ENCODE data around the gene COL9A1. TPM values are rescaled to one million over a fixed set of nuclear protein-coding genes. Genes with fewer than 3 reads are reported as not detected.

Gene COL9A1
- 1 to 10 TPM; 5.8 to 10.0 TPM for total RNA-seq
- polyA plus RNA-seq (2013, experiment 1 of 2) = 21.2 TPM
- 17.2 TPM for polyA plus RNA-seq (2013, experiment 2 of 2)
- long read RNA-seq, experiment 1, partial matches to known transcripts = 5 of 7 reads
- long read RNA-seq, experiment 1, other reads (novel, unspliced or antisense) = 2 of 7 reads
- long read RNA-seq, experiment 2, transcript COL9A1-201 (32 exons, 3,051 nt) = major isoform, 15 of 30 reads
- long read RNA-seq, experiment 2, partial matches to known transcripts = 3 of 30 reads
- long read RNA-seq, experiment 2, other reads (novel, unspliced or antisense) = 12 of 30 reads
- long read RNA-seq, experiment 3, transcript COL9A1-201 (32 exons, 3,051 nt) = major isoform, 22 of 34 reads
- long read RNA-seq, experiment 3, partial matches to known transcripts = 2 of 34 reads
- long read RNA-seq, experiment 3, other reads (novel, unspliced or antisense) = 10 of 34 reads
- long read RNA-seq, experiment 4, partial matches to known transcripts = 1 of 5 reads
- long read RNA-seq, experiment 4, other reads (novel, unspliced or antisense) = 1 of 5 reads

- Histone ChIP-seq H3K9ac (ENCODE audit: extremely low read depth, low read length, poor library complexity, severe bottlenecking) (no peak within 1 kb of the TSS), H3K27me3 (ENCODE audit: control insufficient read depth, insufficient read depth, low read length, poor library complexity, severe bottlenecking) (peaks cover 3% of the 10 kb centered on the region), H3K4me1 (ENCODE audit: control insufficient read depth, insufficient read depth, low read length) (no peaks in the 10 kb centered on the region), H3K4me3 (ENCODE audit: low read length) (no peak within 1 kb of the TSS), H3K36me3 (ENCODE audit: control insufficient read depth, insufficient read depth, low read length) (no peaks in the 10 kb centered on the region), H3K9me3 (ENCODE audit: control insufficient read depth, low read length) (no peaks in the 10 kb centered on the region), H3K27ac (ENCODE audit: low read depth, low read length) (no peak within 1 kb of the TSS)
- no peak within 1 kb of the TSS for H3K4me3 Mint-ChIP-seq
- no peak for TF ChIP-seq CTCF (conservative IDR thresholded peaks at IDR 0.05)
- no peaks in the 10 kb centered on the region for H3K36me3 Mint-ChIP-seq (ENCODE audit: low read depth)
- H3K27ac Mint-ChIP-seq = no peak within 1 kb of the TSS
- no peak for DNase-seq
- no peaks in the 10 kb centered on the region for H3K9me3 Mint-ChIP-seq
- no peaks in the 10 kb centered on the region for H3K4me1 Mint-ChIP-seq
- H3K27me3 Mint-ChIP-seq (ENCODE audit: insufficient read depth) = peaks cover 2% of the 10 kb centered on the region
- 84 to 100% methylated on average over 1 to 5 of the region's 5 CpGs for WGBS, 2 experiments (ENCODE audit: insufficient coverage in 1 of 2, insufficient read length in 1 of 2)
These were observed at the start of gene COL9A1 for GRCh38 chr6:70303034-70303525. Gene COL9A1, minus strand, starts transcription at chr6:70303084. Its CDS starts 160 bp downstream, at chr6:70302924.

- TF ChIP-seq CTCF (conservative IDR thresholded peaks at IDR 0.05) = no peak
- no peak overlapping the region for H3K9ac ChIP-seq (ENCODE audit: extremely low read depth, low read length, poor library complexity, severe bottlenecking)
- H3K27ac Mint-ChIP-seq = no peak overlapping the region
- no peak overlapping the region for H3K27ac ChIP-seq (ENCODE audit: low read depth, low read length)
- H3K4me1 Mint-ChIP-seq = peaks cover 12% of the 10 kb centered on the region
- H3K9me3 ChIP-seq (ENCODE audit: control insufficient read depth, low read length) = no peaks in the 10 kb centered on the region
- H3K36me3 ChIP-seq (ENCODE audit: control insufficient read depth, insufficient read depth, low read length) = no peaks in the 10 kb centered on the region
- no peak for DNase-seq
- no peaks in the 10 kb centered on the region for H3K9me3 Mint-ChIP-seq
- H3K27me3 Mint-ChIP-seq (ENCODE audit: insufficient read depth) = no peaks in the 10 kb centered on the region
- no peaks in the 10 kb centered on the region for H3K27me3 ChIP-seq (ENCODE audit: control insufficient read depth, insufficient read depth, low read length, poor library complexity, severe bottlenecking)
- H3K4me1 ChIP-seq (ENCODE audit: control insufficient read depth, insufficient read depth, low read length) = no peaks in the 10 kb centered on the region
- H3K4me3 Mint-ChIP-seq = no peak overlapping the region
- H3K4me3 ChIP-seq (ENCODE audit: low read length) = no peak overlapping the region
- WGBS, 2 experiments (ENCODE audit: insufficient coverage in 1 of 2, insufficient read length in 1 of 2) = 72 to 78% methylated on average over 3 to 4 of the region's 4 CpGs
- H3K36me3 Mint-ChIP-seq (ENCODE audit: low read depth) = no peaks in the 10 kb centered on the region
These were observed 48.6 kb upstream of the COL9A1 start for GRCh38 chr6:70351461-70351860.

GRCh38 chr6:70345619-70346018, 42.7 kb upstream of the COL9A1 start:
- H3K4me3 Mint-ChIP-seq = no peak overlapping the region
- H3K27me3 ChIP-seq (ENCODE audit: control insufficient read depth, insufficient read depth, low read length, poor library complexity, severe bottlenecking) = no peaks in the 10 kb centered on the region
- H3K4me3 ChIP-seq (ENCODE audit: low read length) = no peak overlapping the region
- no peaks in the 10 kb centered on the region for H3K27me3 Mint-ChIP-seq (ENCODE audit: insufficient read depth)
- H3K9me3 ChIP-seq (ENCODE audit: control insufficient read depth, low read length) = no peaks in the 10 kb centered on the region
- no peaks in the 10 kb centered on the region for H3K9me3 Mint-ChIP-seq
- H3K36me3 ChIP-seq (ENCODE audit: control insufficient read depth, insufficient read depth, low read length) = no peaks in the 10 kb centered on the region
- H3K27ac Mint-ChIP-seq = no peak overlapping the region
- no peaks in the 10 kb centered on the region for H3K36me3 Mint-ChIP-seq (ENCODE audit: low read depth)
- H3K4me1 Mint-ChIP-seq = no peaks in the 10 kb centered on the region
- no peak overlapping the region for H3K9ac ChIP-seq (ENCODE audit: extremely low read depth, low read length, poor library complexity, severe bottlenecking)
- no peak for TF ChIP-seq CTCF (conservative IDR thresholded peaks at IDR 0.05)
- H3K27ac ChIP-seq (ENCODE audit: low read depth, low read length) = no peak overlapping the region
- 90 to 100% methylated on average over 1 of the region's 1 CpG for WGBS, 2 experiments (ENCODE audit: insufficient coverage in 1 of 2, insufficient read length in 1 of 2)
- no peaks in the 10 kb centered on the region for H3K4me1 ChIP-seq (ENCODE audit: control insufficient read depth, insufficient read depth, low read length)
- no peak for DNase-seq

Measured in endodermal cell (in vitro differentiated cells).